ENCODE results near the gene HRC.

DNA sequence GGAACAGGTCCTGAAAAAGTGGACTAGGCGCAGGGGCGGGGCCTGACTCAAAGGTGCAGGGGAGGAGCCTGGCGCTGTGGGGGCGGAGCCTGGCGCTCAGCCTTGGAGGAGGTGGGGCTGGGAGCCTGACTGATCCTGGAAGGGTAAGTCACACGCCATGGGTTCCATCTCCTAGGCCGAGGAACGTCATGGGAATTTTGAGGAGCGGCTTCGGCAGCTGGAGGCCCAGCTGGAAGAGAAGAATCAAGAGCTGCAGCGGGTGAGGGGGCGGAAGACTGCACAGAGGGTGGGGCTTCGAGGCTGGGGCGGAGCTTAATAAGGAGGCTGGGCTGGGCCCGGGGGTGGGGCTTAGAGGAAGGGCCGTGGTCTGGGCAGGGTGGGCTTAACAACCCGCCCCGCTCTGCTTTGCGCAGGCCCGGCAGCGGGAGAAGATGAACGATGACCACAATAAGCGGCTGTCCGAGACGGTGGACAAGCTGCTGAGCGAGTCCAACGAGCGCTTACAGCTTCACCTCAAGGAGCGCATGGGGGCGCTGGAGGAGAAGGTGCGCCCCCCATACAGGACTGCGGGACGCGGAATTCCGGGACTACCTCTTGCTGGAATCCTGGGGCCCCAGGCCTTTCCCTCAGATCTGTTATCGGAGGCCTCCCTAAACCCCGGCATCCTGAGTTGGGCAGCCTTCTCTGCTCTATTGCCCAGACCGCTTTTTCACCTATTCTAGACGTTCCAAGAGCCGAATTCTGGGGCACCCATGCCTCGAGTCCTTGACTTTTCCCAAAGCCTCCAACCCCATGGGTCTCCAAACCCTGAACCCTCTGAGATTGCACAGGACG, 21.4 kb downstream of the HRC start:
- no peak for TF ChIP-seq ZNF274 (IDR thresholded peaks at IDR 0.05; ENCODE audit: low read depth, low read length)
- TF ChIP-seq YY1 (IDR thresholded peaks at IDR 0.05; ENCODE audit: insufficient read depth, insufficient read length) = no peak
- TF ChIP-seq SUZ12 (IDR thresholded peaks at IDR 0.05; ENCODE audit: extremely low read depth, insufficient read depth, insufficient read length) = no peak
